Osteocyte (in vitro differentiated cells): ENCODE data around the gene RRM1. TPM values are rescaled to one million over a fixed set of nuclear protein-coding genes. Genes with fewer than 3 reads are reported as not detected.
"Not testable (repeated sequence)": the region's sequence is repeated elsewhere in the genome, so short reads cannot be mapped to it uniquely, and the experiment has no call there.

Experiments
- DNase-seq: peaks from one replicate; pipeline ENCODE4 v3.0.0; 2021; ENCODE audit warnings: mixed read lengths; ENCODE audit not compliant: unreplicated experiment; ENCODE audit errors: extremely low spot score
- H3K27ac Mint-ChIP-seq: one replicate; pipeline ENCODE4 v1.8.0; 2021; ENCODE audit warnings: mild to moderate bottlenecking, mixed read lengths; ENCODE audit not compliant: unreplicated experiment
- H3K27me3 Mint-ChIP-seq: one replicate; pipeline ENCODE4 v1.8.0; 2021; ENCODE audit warnings: mixed read lengths; ENCODE audit not compliant: unreplicated experiment
- H3K36me3 Mint-ChIP-seq: one replicate; pipeline ENCODE4 v1.8.0; 2021; ENCODE audit warnings: mixed read lengths; ENCODE audit not compliant: unreplicated experiment
- H3K4me1 Mint-ChIP-seq: one replicate; pipeline ENCODE4 v1.8.0; 2021; ENCODE audit warnings: mixed read lengths; ENCODE audit not compliant: unreplicated experiment
- H3K4me3 Mint-ChIP-seq: one replicate; pipeline ENCODE4 v1.8.0; 2021; ENCODE audit warnings: mild to moderate bottlenecking, moderate library complexity, mixed read lengths; ENCODE audit not compliant: unreplicated experiment
- H3K9me3 Mint-ChIP-seq: one replicate; pipeline ENCODE4 v1.8.0; 2021; ENCODE audit warnings: mixed read lengths; ENCODE audit not compliant: unreplicated experiment
- CTCF ChIP-seq: fragments of 200-600 bp; sonication (generic); IDR thresholded peaks from 2 replicates; pipeline ENCODE4 v1.5.0; 2021; ENCODE audit warnings: antibody characterized with exemption, mild to moderate bottlenecking, moderate library complexity
- total RNA-seq: library from RNA; stranded (reverse); gene quantifications from 2 replicates; pipeline ENCODE4 v1.2.1, GENCODE V29; 2021

The RRM1 gene
- total RNA-seq, 1 donor from 2014 or later, result 34.4 TPM

- H3K4me1 Mint-ChIP-seq, result no peaks in the 10 kb centered on the region
- no peak overlapping the region for H3K27ac Mint-ChIP-seq
- no peak for DNase-seq
These were observed 62.0 kb downstream of the RRM1 start for GRCh38 chr11:4156571-4156970.

GRCh38 chr11:4158818-4159217, 64.2 kb downstream of the RRM1 start:
- not testable (repeated sequence) for DNase-seq, H3K36me3 Mint-ChIP-seq, H3K27ac Mint-ChIP-seq, H3K4me1 Mint-ChIP-seq, H3K4me3 Mint-ChIP-seq, H3K9me3 Mint-ChIP-seq
- peaks cover 12% of the 10 kb centered on the region for H3K27me3 Mint-ChIP-seq

More at GRCh38 chr11:4156571-4156970, 62.0 kb downstream of the RRM1 start:
- Mint-ChIP-seq H3K36me3 (no peaks in the 10 kb centered on the region), H3K4me3 (no peak overlapping the region), H3K9me3 (no peaks in the 10 kb centered on the region), H3K27me3 (peaks cover 9% of the 10 kb centered on the region)
- no peak for TF ChIP-seq CTCF

GRCh38 chr11:4161305-4161704, 66.7 kb downstream of the RRM1 start:
- H3K4me3 Mint-ChIP-seq, result no peak overlapping the region
- H3K4me1 Mint-ChIP-seq, result no peaks in the 10 kb centered on the region
- H3K27ac Mint-ChIP-seq, result no peak overlapping the region
- no peak for DNase-seq
- no peaks in the 10 kb centered on the region for H3K9me3 Mint-ChIP-seq
- H3K36me3 Mint-ChIP-seq, result no peaks in the 10 kb centered on the region
- no peak for TF ChIP-seq CTCF
- peaks cover 14% of the 10 kb centered on the region for H3K27me3 Mint-ChIP-seq

GRCh38 chr11:4164884-4165590, 70.4 kb downstream of the RRM1 start:
- H3K9me3 Mint-ChIP-seq, result peaks cover 12% of the 10 kb centered on the region
- no peaks in the 10 kb centered on the region for H3K36me3 Mint-ChIP-seq
- H3K4me1 Mint-ChIP-seq, result no peaks in the 10 kb centered on the region
- H3K27me3 Mint-ChIP-seq, result peaks cover 17% of the 10 kb centered on the region
- DNase-seq, result no peak
- H3K4me3 Mint-ChIP-seq, result no peak overlapping the region
- H3K27ac Mint-ChIP-seq, result no peak overlapping the region
- no peak for TF ChIP-seq CTCF

- peaks cover 12% of the 10 kb centered on the region for H3K9me3 Mint-ChIP-seq
- peaks cover 8% of the 10 kb centered on the region for H3K27me3 Mint-ChIP-seq
- H3K27ac Mint-ChIP-seq, result no peak overlapping the region
- TF ChIP-seq CTCF, result no peak
- no peaks in the 10 kb centered on the region for H3K36me3 Mint-ChIP-seq
- no peak for DNase-seq
- no peak overlapping the region for H3K4me3 Mint-ChIP-seq
- H3K4me1 Mint-ChIP-seq, result no peaks in the 10 kb centered on the region
These were observed 72.7 kb downstream of the RRM1 start for GRCh38 chr11:4167292-4167691.
